ENCODE results near the gene MVD. TPM values are rescaled to one million over a fixed set of nuclear protein-coding genes. Genes with fewer than 3 reads are reported as not detected.

Gene MVD
- total RNA-seq, 1 donor from 2014 or later, result 64.0 TPM

DNA sequence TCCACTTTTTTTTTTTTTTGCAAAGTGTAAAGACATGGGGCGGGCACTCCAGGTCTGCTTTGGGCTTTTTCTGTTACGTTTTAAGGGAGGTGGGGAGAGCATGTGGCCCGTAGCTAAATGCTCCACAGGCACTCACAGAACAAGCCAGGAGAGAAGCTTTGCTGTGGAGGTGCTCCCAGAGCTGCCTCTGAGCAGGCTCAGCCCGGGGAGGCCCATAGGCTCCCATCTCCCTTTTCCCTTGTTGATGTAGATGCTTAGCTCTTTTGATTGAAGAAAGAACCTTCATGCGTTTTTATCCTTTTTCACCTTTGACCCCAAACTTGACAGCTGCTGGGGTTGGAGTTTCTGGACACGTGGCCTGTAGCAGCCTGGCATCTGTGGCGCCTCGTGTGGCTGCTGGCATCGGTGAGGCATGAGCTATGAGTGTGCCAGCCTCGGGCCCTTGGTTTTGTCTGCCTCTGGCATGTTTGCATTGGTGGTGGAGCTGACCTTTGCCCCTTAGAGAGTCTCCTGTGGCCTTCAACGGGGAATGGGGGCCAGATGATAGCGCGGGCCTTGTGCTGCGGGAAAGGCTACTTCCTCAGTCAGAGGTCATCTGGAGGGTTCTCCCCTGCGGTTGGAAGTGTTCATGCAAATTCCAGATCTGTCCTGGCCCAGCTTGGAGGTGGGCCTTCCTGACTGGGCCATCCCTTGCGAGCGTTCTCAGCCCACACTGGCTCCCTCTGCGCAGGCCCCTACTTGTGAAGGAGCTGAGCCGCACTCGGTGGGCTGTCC, 44.5 kb downstream of the MVD start:
- H3K27me3 Mint-ChIP-seq (ENCODE audit: low read depth), result no peaks in the 10 kb centered on the region
- TF ChIP-seq, protein P1, sequence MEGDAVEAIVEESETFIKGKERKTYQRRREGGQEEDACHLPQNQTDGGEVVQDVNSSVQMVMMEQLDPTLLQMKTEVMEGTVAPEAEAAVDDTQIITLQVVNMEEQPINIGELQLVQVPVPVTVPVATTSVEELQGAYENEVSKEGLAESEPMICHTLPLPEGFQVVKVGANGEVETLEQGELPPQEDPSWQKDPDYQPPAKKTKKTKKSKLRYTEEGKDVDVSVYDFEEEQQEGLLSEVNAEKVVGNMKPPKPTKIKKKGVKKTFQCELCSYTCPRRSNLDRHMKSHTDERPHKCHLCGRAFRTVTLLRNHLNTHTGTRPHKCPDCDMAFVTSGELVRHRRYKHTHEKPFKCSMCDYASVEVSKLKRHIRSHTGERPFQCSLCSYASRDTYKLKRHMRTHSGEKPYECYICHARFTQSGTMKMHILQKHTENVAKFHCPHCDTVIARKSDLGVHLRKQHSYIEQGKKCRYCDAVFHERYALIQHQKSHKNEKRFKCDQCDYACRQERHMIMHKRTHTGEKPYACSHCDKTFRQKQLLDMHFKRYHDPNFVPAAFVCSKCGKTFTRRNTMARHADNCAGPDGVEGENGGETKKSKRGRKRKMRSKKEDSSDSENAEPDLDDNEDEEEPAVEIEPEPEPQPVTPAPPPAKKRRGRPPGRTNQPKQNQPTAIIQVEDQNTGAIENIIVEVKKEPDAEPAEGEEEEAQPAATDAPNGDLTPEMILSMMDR (IDR thresholded peaks at IDR 0.05; ENCODE audit: unreplicated experiment), result no peak
- H3K4me3 Mint-ChIP-seq, result no peak overlapping the region
- no peak for DNase-seq (ENCODE audit: low spot score in 2 of 2, unreplicated experiment in 2 of 2)
- H3K36me3 Mint-ChIP-seq, result peaks cover 5% of the 10 kb centered on the region
- no peak overlapping the region for H3K27ac Mint-ChIP-seq
- H3K9me3 Mint-ChIP-seq, result no peaks in the 10 kb centered on the region
- H3K4me1 Mint-ChIP-seq, result no peaks in the 10 kb centered on the region

DNA sequence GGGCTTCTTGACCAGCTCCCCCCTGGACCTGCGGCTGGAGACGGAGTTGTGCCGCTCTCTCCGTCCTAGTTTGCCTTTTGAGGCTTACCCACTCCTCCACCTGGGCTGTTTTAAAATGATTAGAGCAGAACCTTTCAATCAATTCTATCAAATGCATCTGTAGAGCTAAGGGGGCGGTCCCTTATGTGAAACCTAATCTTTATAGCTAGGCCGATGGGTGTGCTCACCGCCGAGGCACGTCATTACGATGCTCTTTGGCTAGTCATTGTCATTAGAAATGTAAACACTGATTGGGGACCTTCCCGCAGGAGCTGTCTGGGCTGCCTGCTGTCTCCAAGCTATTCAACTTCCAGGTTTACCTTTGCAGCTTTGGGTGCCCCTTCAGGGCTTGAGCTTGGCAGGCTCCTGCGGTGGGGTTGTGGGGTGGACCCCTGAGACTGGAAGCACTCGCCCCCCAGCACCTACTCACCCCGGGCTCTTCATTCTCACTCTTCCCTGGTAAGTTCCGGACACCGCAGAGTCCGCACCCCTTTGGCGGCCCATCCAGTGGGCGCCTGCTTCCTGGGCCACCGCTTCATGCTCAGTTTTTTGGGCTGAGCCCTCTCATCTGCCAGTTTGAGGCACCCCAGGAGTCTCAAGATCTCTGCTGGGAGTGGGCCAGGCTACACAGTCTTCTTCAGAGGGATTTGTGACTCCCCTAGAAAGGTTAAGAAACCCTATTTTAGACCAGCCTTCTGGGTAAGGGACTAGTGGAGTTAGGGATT, 45.4 kb downstream of the MVD start:
- H3K36me3 Mint-ChIP-seq, result peaks cover 5% of the 10 kb centered on the region
- no peak overlapping the region for H3K4me3 Mint-ChIP-seq
- no peaks in the 10 kb centered on the region for H3K4me1 Mint-ChIP-seq
- H3K27ac Mint-ChIP-seq, result no peak overlapping the region
- no peaks in the 10 kb centered on the region for H3K27me3 Mint-ChIP-seq (ENCODE audit: low read depth)
- no peaks in the 10 kb centered on the region for H3K9me3 Mint-ChIP-seq
- TF ChIP-seq, protein P1 (IDR thresholded peaks at IDR 0.05; ENCODE audit: unreplicated experiment), result no peak
- no peak for DNase-seq (ENCODE audit: low spot score in 2 of 2, unreplicated experiment in 2 of 2)

DNA sequence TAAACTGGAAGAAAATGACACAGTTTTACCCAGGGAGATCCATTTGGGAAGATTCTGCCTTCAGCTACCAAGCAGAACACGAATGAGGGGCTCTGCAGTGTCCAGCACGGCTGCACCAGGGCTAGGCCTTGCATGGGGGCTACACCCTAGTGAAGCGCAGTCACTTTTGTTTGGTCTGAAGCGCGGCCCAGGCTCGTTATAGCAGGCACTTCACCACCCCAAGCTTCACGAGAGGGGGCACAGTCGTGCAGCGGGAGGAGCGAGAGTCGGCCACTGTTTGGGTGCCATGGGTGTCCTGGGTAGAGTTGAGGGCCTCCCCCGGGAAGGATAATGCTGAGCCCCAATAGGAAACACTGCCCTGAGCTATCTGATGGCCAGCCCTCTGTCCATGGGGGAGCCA, 46.2 kb downstream of the MVD start:
- H3K4me1 Mint-ChIP-seq, result no peaks in the 10 kb centered on the region

DNA sequence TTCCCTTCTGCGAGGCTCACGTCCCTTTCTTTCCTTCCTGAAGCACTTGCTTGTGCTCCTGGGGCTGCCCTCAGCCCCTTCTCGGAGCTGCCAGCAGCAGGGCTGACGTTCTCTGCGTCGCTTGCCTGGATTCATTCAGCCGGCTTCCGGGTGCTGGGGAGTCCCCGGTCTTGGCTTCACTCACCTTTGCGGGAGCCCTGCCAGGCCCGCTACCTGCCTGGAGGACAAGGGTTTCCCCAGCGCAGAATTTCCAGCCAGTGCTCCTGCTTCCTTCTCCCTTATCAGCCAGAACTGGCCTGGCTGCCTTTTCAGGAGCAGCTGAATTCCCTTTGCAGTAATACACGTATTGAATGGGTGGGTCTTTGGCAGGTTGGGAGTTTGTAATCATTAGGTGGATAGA, 46.6 kb downstream of the MVD start:
- no peak overlapping the region for H3K4me3 Mint-ChIP-seq
- DNase-seq (ENCODE audit: low spot score in 2 of 2, unreplicated experiment in 2 of 2), result no peak
- TF ChIP-seq, protein P1 (IDR thresholded peaks at IDR 0.05; ENCODE audit: unreplicated experiment), result no peak
- H3K27ac Mint-ChIP-seq, result no peak overlapping the region
- H3K4me1 Mint-ChIP-seq, result no peaks in the 10 kb centered on the region
- no peaks in the 10 kb centered on the region for H3K9me3 Mint-ChIP-seq
- no peaks in the 10 kb centered on the region for H3K27me3 Mint-ChIP-seq (ENCODE audit: low read depth)
- H3K36me3 Mint-ChIP-seq, result peaks cover 5% of the 10 kb centered on the region

More for the DNA sequence above, 46.2 kb downstream of the MVD start:
- DNase-seq (ENCODE audit: low spot score in 2 of 2, unreplicated experiment in 2 of 2), result no peak
- Mint-ChIP-seq H3K27me3 (ENCODE audit: low read depth) (no peaks in the 10 kb centered on the region), H3K27ac (no peak overlapping the region), H3K36me3 (peaks cover 5% of the 10 kb centered on the region), H3K4me3 (no peak overlapping the region), H3K9me3 (no peaks in the 10 kb centered on the region)
- TF ChIP-seq, protein P1 (IDR thresholded peaks at IDR 0.05; ENCODE audit: unreplicated experiment), result no peak

DNA sequence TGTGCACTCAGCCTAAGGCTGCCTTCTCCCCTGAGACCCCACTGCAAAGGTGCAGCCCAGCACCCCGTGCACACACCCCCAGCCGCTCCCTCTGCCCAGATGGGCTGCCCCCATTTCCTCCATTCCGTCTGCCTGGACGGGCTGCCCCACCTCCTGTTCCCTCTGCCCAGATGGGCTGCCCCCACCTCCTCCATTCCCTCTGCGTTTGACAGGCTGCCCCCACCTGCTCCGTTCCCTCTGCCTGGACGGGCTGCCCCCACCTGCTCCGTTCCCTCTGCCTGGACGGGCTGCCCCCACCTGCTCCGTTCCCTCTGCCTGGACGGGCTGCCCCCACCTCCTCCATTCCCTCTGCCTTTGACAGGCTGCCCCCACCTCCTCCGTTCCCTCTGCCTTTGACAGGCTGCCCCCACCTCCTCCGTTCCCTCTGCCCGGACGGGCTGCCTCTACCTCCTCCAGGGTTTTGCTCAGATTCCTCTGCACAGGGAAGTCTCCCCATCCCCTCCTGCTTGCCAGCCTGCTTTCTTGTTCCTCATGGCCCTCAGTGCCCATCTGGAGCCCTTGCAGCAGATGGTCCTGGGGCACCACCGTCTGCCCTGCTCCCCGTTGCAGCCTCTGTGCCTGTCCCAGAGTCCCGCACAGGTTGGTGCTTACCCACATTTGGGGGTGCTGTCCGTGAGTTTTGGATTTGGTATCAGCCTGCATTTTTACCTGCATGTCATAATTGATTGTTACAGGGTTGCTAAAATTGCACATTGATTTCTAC, 47.9 kb downstream of the MVD start:
- H3K27me3 Mint-ChIP-seq (ENCODE audit: low read depth), result no peaks in the 10 kb centered on the region
- no peak for DNase-seq (ENCODE audit: low spot score in 2 of 2, unreplicated experiment in 2 of 2)
- H3K36me3 Mint-ChIP-seq, result peaks cover 12% of the 10 kb centered on the region
- no peaks in the 10 kb centered on the region for H3K4me1 Mint-ChIP-seq
- no peaks in the 10 kb centered on the region for H3K9me3 Mint-ChIP-seq
- no peak overlapping the region for H3K27ac Mint-ChIP-seq
- TF ChIP-seq, protein P1 (IDR thresholded peaks at IDR 0.05; ENCODE audit: unreplicated experiment), result no peak
- no peak overlapping the region for H3K4me3 Mint-ChIP-seq

Measured in mesothelial cell of epicardium (in vitro differentiated cells).